NCI-H82 treated with DMSO at 0.1 percent for 48 hours (cell line): Measurements from ENCODE around the gene ZBTB43.

Source experiments
- DNase-seq: peaks from one replicate; lab custom pipeline; 2025; ENCODE audit not compliant: unreplicated experiment; lab: John Stamatoyannopoulos, UW

ZBTB43 gene

DNA sequence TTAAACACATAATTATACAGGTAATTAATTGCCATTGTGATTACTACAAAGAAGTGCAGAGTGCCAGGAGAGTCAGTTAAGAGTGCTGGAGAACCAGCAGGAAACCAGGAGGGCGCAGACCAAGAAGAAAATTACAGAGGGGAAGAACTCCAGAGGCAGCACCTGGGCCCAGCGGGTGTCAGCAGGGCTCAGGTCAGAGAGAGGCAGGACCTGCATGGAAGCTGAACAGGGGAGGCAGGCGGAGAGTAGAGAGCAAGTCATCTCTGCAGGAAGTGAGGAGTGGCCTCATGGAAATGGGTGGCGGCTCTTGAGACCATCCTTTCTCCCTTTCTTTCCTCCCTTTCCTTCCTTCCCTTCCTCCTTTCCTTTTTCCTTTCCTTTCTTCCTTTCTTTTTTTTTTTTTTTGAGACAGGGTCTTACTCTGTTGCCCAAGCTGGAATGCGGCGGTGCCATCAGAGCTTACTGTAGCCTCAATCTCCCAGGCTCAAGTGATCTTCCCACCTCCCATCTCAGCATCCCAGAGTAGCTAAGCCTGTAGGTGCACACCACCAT lies 51.6 kb downstream of the ZBTB43 start:
- DNase-seq = no peak

DNA sequence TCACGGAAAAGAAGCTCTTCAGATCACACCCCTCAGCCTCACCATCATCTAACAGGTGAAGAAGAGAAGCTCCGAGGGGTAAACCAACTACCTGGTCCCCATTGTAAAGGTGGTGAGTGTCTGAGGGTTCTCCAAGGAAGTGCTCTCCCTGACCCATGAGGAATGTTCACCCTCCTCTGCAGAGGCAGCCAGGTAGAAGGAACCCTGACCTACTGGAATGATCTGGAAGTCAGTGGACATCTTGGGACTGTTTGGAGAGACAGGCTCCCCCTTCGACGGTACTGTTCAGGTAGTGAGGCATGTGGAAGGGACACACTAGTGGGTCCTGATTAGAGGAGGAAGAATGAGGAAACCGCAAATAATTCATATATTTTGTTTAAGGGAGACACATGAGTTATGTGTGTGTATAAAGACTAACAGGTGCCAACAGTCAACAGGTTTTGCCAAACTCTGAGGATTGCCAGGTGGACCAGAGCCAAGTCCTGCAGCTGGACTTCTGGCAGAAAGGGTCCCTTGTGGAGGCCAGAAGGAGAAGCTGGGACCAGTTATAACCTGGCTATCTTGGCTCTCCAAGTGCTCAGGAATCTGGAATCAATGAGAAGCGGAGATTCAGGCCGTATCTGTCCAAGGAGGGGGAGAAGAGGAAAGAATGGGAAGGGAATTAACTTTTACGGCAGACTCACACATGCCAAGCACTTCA lies 52.6 kb downstream of the ZBTB43 start:
- DNase-seq = no peak

DNA sequence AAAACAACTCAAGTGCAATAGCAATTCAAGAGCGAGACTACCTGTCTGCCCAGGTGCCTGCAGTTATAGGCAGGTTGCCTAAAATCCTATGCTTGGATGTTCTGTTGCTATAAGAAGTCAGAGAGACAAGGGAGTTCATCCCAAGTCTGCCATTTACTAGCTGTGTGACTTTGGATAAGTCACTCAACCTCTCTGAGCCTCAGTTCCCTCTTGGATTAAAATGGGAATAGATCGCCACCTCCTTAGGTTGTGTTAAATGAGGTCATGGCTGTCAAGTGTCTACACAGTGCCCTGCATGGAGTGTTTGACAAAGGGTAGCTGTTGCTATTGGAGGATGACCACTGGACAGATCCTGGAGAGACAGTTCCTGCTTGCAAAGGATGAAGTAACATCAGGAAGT lies 54.3 kb downstream of the ZBTB43 start:
- DNase-seq = no peak

DNA sequence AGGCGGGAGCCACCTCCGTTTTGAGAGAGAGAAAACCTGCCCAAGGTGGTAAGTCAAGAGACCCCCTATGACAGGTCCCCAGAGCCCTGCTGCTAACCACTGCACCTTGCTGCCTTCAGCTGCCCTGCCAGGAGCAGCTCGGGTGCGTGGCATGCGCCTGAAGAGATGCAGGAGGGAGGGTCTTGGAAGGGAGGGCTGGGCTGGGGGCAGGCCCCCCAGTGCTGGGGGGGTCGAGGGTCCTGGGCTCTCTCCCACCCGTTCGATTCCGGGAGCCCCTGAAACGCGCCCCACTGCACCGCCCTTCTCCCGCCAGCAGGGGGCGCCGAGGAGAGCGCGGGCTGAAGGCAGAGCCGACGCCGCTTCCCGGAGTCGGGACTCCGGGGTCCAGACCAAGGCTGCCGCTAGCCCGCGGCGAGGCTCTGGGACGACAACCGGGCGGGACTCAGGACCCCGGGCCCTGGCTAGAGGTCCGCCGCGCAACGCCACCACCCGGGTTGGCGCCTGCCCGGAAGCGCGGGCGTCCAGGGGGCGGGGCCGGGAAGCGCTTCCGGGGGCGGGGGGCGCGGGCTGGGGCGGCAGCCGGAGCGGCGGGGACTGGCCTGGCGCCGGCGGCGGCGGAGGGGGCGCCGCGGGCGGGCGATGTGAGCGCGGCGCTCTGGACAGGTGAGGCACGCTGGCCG lies 55.4 kb downstream of the ZBTB43 start, which contains the start of gene ZBTB34:
Gene ZBTB34, plus strand, starts transcription at position 563 of the 680 bp plus-strand sequence. CDS start 18,761 bp downstream, outside the sequence.
- DNase-seq = peak; percentile 42

DNA sequence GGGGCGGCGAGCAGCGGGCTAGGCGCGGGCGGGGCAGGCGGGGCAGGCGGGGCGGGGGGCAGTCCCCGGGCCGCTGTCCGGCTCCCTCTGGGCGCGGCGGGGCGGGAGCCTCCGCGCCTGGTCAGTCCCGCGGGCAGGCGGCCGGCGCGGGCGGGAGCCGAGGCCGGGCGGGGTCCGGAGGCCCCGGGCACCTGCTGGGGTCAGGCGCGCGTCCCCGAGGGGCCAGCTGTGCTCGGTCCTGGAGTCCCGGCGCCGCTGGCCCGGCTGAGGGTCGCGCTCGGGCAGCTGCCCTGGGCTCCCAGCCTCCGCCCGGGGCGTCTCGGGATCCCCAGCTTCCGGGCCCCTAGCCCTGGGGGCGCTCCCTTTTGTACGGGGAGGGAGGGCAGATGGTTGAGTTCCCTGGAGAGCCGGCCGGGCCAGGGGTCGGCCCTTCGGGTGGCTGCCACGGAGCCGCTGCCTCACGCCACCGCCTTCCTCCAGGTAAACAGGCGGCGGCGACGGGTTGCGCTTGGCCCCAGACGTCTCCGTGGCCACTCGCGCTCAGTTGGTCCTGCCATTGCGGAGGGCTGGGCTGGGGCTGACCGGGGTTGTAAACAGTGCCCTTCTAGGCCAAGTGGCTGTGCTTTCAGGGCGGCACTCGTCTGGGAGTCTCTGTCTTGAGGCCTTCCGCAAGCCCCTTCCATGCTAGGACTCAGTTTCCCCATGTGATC lies 56.1 kb downstream of the ZBTB43 start:
- no peak for DNase-seq

- DNase-seq = no peak
Measured at GRCh38 chr9:126861707-126862103, 56.9 kb downstream of the ZBTB43 start.

DNA sequence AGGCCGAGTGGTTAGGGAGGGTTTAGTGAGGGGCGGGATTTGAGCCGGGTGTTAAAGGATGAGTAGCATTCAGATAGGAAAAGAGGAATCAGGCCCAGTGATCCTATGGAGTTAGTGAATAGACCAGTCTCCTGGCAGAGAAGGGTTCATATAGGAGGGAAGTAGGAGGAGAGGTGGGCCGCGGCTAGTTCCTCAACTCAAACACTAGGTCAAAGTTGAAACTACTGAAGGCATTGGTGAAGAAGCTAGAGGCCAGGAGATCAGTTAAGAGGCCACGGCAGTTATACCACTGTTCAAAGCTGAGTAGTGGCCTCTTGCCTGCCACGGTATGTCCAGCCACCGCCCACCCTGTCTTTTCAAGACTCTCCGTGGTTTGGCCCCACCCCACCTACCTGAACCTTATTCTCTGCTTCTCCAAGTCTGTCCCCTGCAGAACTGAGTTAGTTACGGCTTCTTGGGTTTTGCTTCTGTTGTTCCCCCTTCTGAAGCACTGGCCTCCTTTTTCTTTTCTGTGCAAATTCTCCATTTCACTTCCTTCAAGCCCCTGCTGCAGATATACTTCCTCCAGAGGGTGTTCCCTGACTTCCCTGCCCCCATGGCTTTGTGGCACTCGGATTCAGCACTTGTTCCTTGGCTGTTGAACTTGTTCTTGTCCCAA lies 57.4 kb downstream of the ZBTB43 start:
- DNase-seq = no peak

DNA sequence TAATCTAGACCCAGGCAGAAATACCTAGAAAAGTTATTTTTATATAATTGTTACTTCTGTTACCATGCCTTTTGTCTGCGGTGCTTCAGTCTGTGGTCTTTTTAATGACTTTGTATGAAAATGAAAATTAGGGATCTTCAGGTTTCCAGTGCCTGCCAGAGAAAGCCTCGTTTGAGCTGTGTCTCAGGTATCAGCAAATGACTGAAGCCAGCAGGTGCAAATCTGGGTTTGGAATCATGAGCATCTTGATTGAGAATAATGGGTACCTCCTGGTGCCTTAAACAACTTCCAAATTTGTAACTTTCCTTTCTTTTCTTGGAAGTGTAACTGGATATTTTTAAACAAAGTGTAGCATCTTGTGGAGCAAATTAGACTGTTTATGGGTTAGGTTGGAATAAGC lies 59.9 kb downstream of the ZBTB43 start:
- DNase-seq = no peak

DNA sequence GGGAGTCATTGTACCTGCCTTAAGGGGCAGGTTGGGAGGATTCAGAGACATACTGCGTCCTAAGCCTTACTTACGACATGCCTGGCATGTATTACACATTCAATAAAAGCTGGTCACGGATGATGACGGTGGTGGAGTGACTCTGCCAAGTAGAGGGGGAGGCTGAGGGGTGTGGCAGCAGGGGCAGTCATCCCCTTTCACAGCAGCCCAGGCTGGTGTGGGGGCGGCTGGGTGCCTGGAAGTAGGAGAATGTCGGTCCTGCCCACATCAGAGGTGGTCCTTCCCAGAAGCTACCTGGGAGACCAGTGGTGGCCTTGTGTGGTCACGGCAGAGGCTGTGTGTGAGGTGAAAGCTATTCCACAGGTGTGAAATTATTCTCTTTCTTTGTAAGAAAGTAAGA lies 64.5 kb downstream of the ZBTB43 start:
- DNase-seq = no peak

- DNase-seq = no peak
Measured at GRCh38 chr9:126872516-126872915, 67.7 kb downstream of the ZBTB43 start.

GRCh38 chr9:126874546-126875314 lies 69.9 kb downstream of the ZBTB43 start:
- no peak for DNase-seq

DNA sequence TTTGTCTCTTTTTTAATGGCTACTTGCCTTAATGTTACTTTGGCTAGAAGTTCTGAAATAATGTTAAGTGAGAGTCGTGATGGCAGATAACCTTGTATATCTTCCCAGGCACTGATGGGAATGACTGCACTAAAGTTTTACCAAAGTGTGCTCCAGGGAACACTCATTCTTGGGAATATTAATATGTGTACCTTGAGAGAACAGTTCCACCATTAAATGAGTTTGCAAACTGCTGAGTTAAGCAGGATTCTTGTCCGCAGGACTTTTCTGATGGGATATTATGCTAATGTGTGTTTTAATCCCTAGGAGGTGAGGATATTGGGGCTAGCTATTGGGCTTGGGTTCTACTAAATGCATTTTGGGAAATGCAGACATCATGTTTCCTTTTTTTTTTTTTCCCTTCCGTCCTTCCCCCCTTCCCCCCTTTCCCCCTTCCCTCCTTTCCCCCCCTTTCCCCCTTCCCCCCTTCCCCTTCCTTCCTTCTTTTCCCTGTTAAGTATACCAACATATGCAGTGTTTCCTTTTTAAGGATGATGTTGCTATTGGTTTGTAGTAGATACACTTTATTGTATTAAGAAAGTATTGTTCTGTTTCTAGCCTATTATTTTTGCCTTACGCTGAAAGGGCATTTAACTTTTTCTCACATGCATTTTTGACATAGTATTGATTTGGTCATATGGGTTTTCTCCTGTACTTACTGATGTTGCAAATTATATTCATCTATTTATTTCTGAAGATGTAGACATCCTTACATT lies 71.1 kb downstream of the ZBTB43 start:
- DNase-seq = no peak

- DNase-seq = no peak
Measured at GRCh38 chr9:126876531-126876930, 71.7 kb downstream of the ZBTB43 start.

DNA sequence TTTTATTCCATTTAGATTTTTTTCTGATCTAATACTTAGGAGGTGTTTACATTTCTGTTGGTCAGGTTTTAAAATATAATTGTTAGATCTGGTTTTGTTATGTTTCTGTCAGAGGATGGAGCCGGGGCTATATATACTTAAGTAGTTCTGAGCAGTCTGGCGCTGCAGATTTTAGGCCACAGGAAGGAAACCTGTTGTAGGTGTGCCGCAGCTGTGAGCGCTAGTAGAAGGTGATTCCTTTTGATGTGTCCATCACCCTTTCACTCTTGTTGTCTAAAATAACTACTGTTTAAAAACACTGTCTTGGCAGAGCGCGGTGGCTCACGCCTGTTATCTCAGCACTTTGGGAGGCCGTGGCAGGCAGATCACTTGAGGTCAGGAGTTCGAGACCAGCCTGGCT lies 72.6 kb downstream of the ZBTB43 start:
- no peak for DNase-seq

DNA sequence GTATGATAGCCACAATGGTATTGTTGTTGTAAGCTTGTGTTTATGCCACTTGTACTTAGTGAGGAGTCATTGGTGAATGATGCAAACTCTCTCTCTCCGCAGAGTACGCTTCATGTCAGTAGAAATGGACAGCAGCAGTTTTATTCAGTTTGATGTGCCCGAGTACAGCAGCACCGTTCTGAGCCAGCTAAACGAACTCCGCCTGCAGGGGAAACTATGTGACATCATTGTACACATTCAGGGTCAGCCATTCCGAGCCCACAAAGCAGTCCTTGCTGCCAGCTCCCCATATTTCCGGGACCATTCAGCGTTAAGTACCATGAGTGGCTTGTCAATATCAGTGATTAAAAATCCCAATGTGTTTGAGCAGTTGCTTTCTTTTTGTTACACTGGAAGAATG lies 74.4 kb downstream of the ZBTB43 start:
- no peak for DNase-seq

GRCh38 chr9:126880226-126880946 lies 75.5 kb downstream of the ZBTB43 start:
- no peak for DNase-seq

DNA sequence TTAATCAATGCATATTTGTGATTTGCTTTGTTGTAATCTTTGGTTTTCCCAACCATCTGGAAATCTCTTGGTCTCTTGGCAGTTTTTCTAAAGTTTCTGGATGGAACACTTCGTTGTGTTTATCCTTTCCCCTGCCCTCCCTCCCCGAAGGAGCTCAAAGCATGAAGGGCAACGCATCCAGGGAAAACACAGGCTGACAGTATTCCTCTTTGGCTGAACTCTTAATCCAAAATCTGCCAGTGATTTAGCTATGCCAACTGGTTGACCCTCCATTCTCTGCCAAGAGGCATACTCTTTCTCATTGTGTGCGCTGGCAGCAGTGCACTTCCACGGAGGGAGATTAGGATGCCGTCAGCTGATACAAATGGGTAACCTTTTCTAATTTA lies 76.1 kb downstream of the ZBTB43 start:
- DNase-seq = no peak

DNA sequence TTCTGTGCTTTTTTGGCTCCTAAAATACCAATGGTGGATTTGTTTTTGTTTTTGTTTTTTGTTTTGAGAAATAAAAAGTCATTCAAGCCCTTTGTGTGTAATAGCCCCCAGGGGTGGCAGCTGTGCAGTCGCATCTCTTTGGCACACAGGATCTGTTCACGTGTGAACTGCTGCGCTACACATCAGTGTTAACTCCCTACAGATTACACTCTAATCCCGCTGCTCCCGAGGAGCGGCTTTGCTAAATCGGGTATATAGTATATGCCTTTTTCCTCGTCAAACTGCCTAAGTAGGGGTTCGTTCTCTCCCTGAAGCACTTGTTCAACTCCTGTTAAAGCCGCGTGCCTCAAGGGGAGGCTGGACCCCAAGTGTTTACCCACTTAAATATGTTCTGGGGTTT lies 77.9 kb downstream of the ZBTB43 start:
- peak; percentile 11 for DNase-seq

DNA sequence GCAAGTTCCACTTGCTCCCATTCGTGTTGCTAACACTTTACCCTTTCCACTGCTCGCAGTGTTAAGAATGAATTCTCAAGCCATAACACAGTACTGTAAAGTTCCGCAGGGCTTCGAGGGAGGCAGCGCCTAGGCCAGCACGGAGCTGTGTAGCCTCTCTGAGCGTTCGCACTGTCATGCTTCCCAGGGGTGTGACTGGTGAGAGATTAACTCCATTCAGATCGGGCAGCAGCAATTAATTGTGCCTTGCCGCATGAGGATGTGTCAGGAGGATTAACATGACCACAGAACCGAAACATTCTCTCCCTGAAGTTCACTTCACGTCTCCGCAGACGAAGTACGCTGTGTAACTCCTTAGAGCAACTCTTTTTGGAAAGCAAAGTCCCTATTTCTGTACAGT lies 78.8 kb downstream of the ZBTB43 start:
- DNase-seq = peak; percentile 67
